Endothelial cell of umbilical vein (primary cell): ENCODE data around the gene ADGRG1. TPM values are rescaled to one million over a fixed set of nuclear protein-coding genes. Genes with fewer than 3 reads are reported as not detected.
A peak's percentile ranks its signal among the peaks of the same experiment; 100 is the strongest.

Experiments used
- BruUV-seq: library from RNA; stranded (reverse); fragments of 400-500 nt; replicated peaks from 2 replicates; lab custom pipeline; 2021; lab: Mats Ljungman, UMichigan
- CTCF ChIA-PET: fragments of 300-600, 350-600 bp; sonication (Branson Sonifier 250); formaldehyde crosslinking; loops from one replicate; lab custom pipeline; 2021; ENCODE audit warnings: antibody characterized with exemption, inconsistent platforms; lab: Charles Lee
- POLR2A ChIA-PET: fragments of 300-600, 350-600 bp; sonication (Branson Sonifier 250); formaldehyde crosslinking; loops from one replicate; lab custom pipeline; 2021; ENCODE audit warnings: antibody characterized with exemption, inconsistent platforms; lab: Charles Lee
- DNase-seq: peaks from one replicate; pipeline ENCODE4 v3.0.0-alpha.2; 2011; ENCODE audit warnings: low read depth, low spot score
- FAIRE-seq: peaks from 2 replicates; lab custom pipeline; 2011; peaks lifted over from hg19 to GRCh38; lab: Jason Lieb, UNC
- H2AFZ ChIP-seq: 2 replicates; pipeline ENCODE4 v1.6.0; 2012; ENCODE audit warnings: low read depth, low read length, control low read depth, inconsistent platforms
- H3K27ac ChIP-seq: 2 replicates; pipeline ENCODE4 v1.5.1; 2011; ENCODE audit warnings: low read depth, mild to moderate bottlenecking, control low read depth, low read length, moderate library complexity; ENCODE audit not compliant: insufficient read depth
- H3K27me3 ChIP-seq, 2 experiments: 2 replicates each; pipeline versions ENCODE4 v1.6.0 to v1.6.1; 2011; ENCODE audit warnings: low read length in 2 of 2, mixed read lengths in 1 of 2; ENCODE audit not compliant: control insufficient read depth in 2 of 2, insufficient read depth in 2 of 2
- H3K36me3 ChIP-seq, 2 experiments: 2 replicates in 1 of 2; 3 replicates in 1 of 2; pipeline ENCODE4 v1.5.1; 2011; ENCODE audit warnings: low read length in 2 of 2, mild to moderate bottlenecking in 1 of 2, moderate library complexity in 1 of 2; ENCODE audit not compliant: control insufficient read depth in 2 of 2, insufficient read depth in 2 of 2; ENCODE audit errors: extremely low read depth in 1 of 2
- H3K4me1 ChIP-seq: 3 replicates; pipeline ENCODE4 v1.5.1; 2011; ENCODE audit warnings: mild to moderate bottlenecking, low read length; ENCODE audit not compliant: control insufficient read depth, insufficient read depth; ENCODE audit errors: extremely low read depth
- H3K4me2 ChIP-seq: 2 replicates; pipeline ENCODE4 v1.6.1; 2011; ENCODE audit warnings: low read length, control low read depth, mixed read lengths; ENCODE audit not compliant: insufficient read depth
- H3K4me3 ChIP-seq, 3 experiments: fragments of 200-600 bp in 1 of 3; sonication (generic), shearing (Covaris generic) in 1 of 3; replicated peaks in 1 of 3; 2 replicates each; pipeline ENCODE4 v1.5.1; 2011 to 2016; ENCODE audit warnings: control low read depth in 3 of 3, low read length in 3 of 3, mild to moderate bottlenecking in 2 of 3, inconsistent platforms in 1 of 3, low read depth in 1 of 3, moderate library complexity in 1 of 3; ENCODE audit not compliant: insufficient read depth in 1 of 3
- H3K79me2 ChIP-seq: 2 replicates; pipeline ENCODE4 v1.6.0; 2012; ENCODE audit warnings: low read length, inconsistent platforms; ENCODE audit not compliant: control insufficient read depth, insufficient read depth
- H3K9ac ChIP-seq: replicated peaks from 2 replicates; pipeline ENCODE3; 2011; ENCODE audit warnings: low read length, control low read depth; ENCODE audit not compliant: insufficient read depth; ENCODE audit errors: extremely low read depth
- H3K9me1 ChIP-seq: replicated peaks from 3 replicates; pipeline ENCODE4 v1.6.0; 2011; ENCODE audit warnings: mild to moderate bottlenecking, low read length; ENCODE audit not compliant: control insufficient read depth, insufficient read depth; ENCODE audit errors: extremely low read depth
- H3K9me3 ChIP-seq: replicated peaks from 2 replicates; pipeline ENCODE4 v1.5.1; 2012; ENCODE audit warnings: low read length, inconsistent platforms; ENCODE audit not compliant: control insufficient read depth, insufficient read depth
- H4K20me1 ChIP-seq: replicated peaks from 2 replicates; pipeline ENCODE3; 2011; ENCODE audit warnings: mild to moderate bottlenecking, low read length; ENCODE audit not compliant: control insufficient read depth, insufficient read depth; ENCODE audit errors: extremely low read depth
- CTCF ChIP-seq, 2 donors: IDR thresholded peaks; 1 replicate in 1 of 2; 2 replicates in 1 of 2; pipeline ENCODE4 v1.5.1; 2011; ENCODE audit warnings: low read length in 2 of 2, mild to moderate bottlenecking in 2 of 2, moderate library complexity in 2 of 2, control low read depth in 1 of 2, inconsistent platforms in 1 of 2, low read depth in 1 of 2; ENCODE audit not compliant: insufficient read depth in 1 of 2; ENCODE audit errors: extremely low read depth in 1 of 2
- EZH2 ChIP-seq: IDR thresholded peaks from 2 replicates; pipeline ENCODE4 v1.6.1; 2012; ENCODE audit warnings: borderline replicate concordance, low read depth, mild to moderate bottlenecking, moderate library complexity, low read length, inconsistent platforms; ENCODE audit not compliant: severe bottlenecking
- GATA2 ChIP-seq: IDR thresholded peaks from 2 replicates; pipeline ENCODE4 v1.7.0; 2011; ENCODE audit warnings: low read depth, mild to moderate bottlenecking, moderate library complexity, mixed read lengths, low read length; ENCODE audit not compliant: insufficient read length, insufficient read depth
- JUN ChIP-seq: IDR thresholded peaks from 2 replicates; pipeline ENCODE4 v1.6.1; 2011; ENCODE audit warnings: borderline replicate concordance, low read depth; ENCODE audit not compliant: insufficient read length, insufficient read depth
- MAX ChIP-seq: IDR thresholded peaks from 2 replicates; pipeline ENCODE4 v1.6.1; 2011; ENCODE audit not compliant: insufficient read depth, insufficient read length
- MYC ChIP-seq: IDR thresholded peaks from one replicate; pipeline ENCODE4 v1.6.1; 2011; ENCODE audit warnings: mild to moderate bottlenecking, low read depth, low read length
- POLR2A ChIP-seq: IDR thresholded peaks from 2 replicates; pipeline ENCODE4 v1.6.1; 2012; ENCODE audit warnings: low read depth, mild to moderate bottlenecking, control low read depth, low read length
- POLR2AphosphoS5 ChIP-seq: IDR thresholded peaks from 2 replicates; pipeline ENCODE4 v1.6.1; 2012; ENCODE audit warnings: low read depth, mild to moderate bottlenecking, control low read depth, low read length, moderate library complexity; ENCODE audit not compliant: insufficient read depth
- dilution Hi-C: fragments of 300-500 bp; cut with MboI; formaldehyde crosslinking; loops from one replicate; pipeline ENCODE4 v1.15.0; 2019; ENCODE audit warnings: low sequenced_read_pairs; ENCODE audit not compliant: extremely low pct_ligation_motif_present
- intact Hi-C: fragments of 100-400 bp; cut with micrococcal nuclease; formaldehyde crosslinking; loops from one replicate; pipeline ENCODE4 v1.10.0; 2022
- polyA plus RNA-seq, 4 experiments: library from polyadenylated mRNA; depleted of rRNA in 3 of 4; stranded (reverse) in 3 of 4; unstranded in 1 of 4; fragments of >200 nt; gene quantifications; 2 replicates each; pipeline versions ENCODE4 v1.2.1 to v1.2.3, GENCODE V29; 2011 to 2012; ENCODE audit warnings: missing spikeins in 1 of 4
- total RNA-seq: library from RNA; stranded (reverse); gene quantifications from 2 replicates; pipeline ENCODE4 v1.2.3, GENCODE V29; 2021

Gene ADGRG1
- total and polyA plus RNA-seq, 2 donors (not counting 3 experiments of a cell fraction or from before 2014, with no cell fraction given) = 45.6 to 92.5 TPM

DNA sequence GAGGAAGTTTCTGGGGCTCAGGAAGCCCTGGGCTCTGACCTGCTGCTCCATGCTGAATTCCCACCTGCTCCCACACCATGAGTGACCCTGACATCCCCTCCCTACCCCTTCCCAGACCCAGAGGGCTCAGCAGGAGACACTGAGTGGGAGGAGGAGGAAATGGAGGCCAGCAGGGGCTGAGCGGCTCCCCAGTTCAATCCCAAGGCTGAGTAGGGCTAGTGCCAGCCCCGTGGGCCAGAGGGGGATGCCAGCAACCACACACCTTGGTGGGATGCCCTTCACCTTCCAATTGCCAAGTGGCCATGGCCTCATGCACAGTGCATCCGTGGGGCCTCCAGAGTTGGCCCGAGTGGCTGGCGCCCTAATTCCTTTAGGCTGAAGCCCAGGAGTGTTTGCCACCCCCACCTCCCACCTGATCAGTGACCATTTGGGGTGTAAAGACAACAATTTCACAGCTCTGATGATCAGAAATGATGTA, 38.7 kb downstream of the ADGRG1 start:
- CTCF ChIA-PET = interaction anchor here (0.9 to 1.9 kb wide), 6 partner anchors 10 to 91 kb away, joined by 3 to 9 read pairs (median 4); partner anchors contain the start of gene DRC7
- FAIRE-seq = no peak

DNA sequence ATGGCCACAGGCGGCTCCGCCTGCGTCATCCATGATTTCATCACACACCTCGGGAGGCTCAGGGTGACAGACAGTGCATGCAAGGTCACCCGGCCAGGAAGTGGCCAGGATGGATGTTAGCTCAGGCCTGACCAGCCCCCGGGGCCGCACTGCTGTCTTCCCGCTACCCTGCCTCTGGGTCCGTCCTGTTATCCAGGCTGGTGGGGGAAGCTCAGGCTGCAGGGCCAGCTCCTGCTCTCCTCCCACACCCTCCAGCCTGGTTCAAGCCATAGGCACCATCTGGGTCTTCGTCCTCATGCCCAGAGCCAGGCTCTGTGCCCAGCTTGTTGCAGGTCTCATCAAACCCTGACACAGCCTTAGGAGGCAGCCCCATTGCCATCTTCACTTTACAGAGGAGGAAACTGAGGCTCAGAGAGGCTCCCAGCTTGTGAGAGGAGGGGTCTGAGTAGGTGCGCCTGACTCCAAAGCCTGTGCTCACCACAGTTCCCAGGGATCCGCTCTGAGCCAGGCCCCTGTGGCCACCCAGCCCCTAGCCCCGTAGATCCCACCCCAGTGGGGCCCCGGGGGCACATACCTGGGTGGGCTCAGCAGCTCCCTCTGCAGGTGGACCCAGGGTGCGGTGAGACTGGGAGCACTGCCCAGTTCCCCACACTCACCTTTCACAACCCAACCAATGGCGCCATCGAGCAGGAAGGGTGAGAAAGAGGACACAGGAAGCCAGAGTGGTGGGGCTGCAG, 39.3 kb downstream of the ADGRG1 start:
- Histone ChIP-seq H3K4me3 (no peak overlapping the region), H3K4me2 (no peak overlapping the region), H3K9ac (no peak overlapping the region), H3K9me1 (no peaks in the 10 kb centered on the region), H3K9me3 (no peaks in the 10 kb centered on the region), H3K79me2 (no peaks in the 10 kb centered on the region), H3K36me3 (peaks cover 0 to 2% of the 10 kb centered on the region in 2 experiments), H3K27me3 (peaks cover 3 to 6% of the 10 kb centered on the region in 2 experiments), H2AFZ (no peak overlapping the region), H3K27ac (no peak overlapping the region), H4K20me1 (no peaks in the 10 kb centered on the region), H3K4me1 (no peaks in the 10 kb centered on the region)
- POLR2A ChIA-PET = no interaction called here
- CTCF ChIA-PET = interaction anchor here (0.5 to 1.9 kb wide), 5 partner anchors 14 to 91 kb away, joined by 3 to 9 read pairs (median 4); partner anchors contain the start of gene DRC7
- intact Hi-C loops = no loop called here
- BruUV-seq = no TSS peak
- FAIRE-seq = no peak
- DNase-seq = no peak
- peak; percentile 6 to 27 for TF ChIP-seq CTCF (IDR thresholded peaks at IDR 0.05; ENCODE audit: extremely low read depth in 1 of 2, insufficient read depth in 1 of 2, low read depth in 1 of 2, low read length in 2 of 2)
- TF ChIP-seq JUN = no peak
- no peak for TF ChIP-seq GATA2
- TF ChIP-seq MYC = no peak
- TF ChIP-seq EZH2 = no peak
- TF ChIP-seq POLR2A = no peak
- no peak for TF ChIP-seq MAX
- no peak for TF ChIP-seq POLR2AphosphoS5
- dilution Hi-C loops = no loop called here

More for the DNA sequence above, 38.7 kb downstream of the ADGRG1 start:
- dilution Hi-C loops = no loop called here
- no peak for DNase-seq
- Histone ChIP-seq H3K36me3 (peaks cover 0 to 2% of the 10 kb centered on the region in 2 experiments), H3K4me2 (no peak overlapping the region), H3K4me3 (no peak overlapping the region), H3K27me3 (peaks cover 0 to 3% of the 10 kb centered on the region in 2 experiments), H3K9me1 (no peaks in the 10 kb centered on the region), H3K4me1 (no peaks in the 10 kb centered on the region), H2AFZ (no peak overlapping the region), H3K9me3 (no peaks in the 10 kb centered on the region), H3K9ac (no peak overlapping the region), H3K79me2 (no peaks in the 10 kb centered on the region), H3K27ac (no peak overlapping the region), H4K20me1 (no peaks in the 10 kb centered on the region)
- BruUV-seq = no TSS peak
- POLR2A ChIA-PET = no interaction called here
- TF ChIP-seq EZH2 (no peak), GATA2 (no peak), MYC (no peak), JUN (no peak), POLR2AphosphoS5 (no peak), MAX (no peak)
- intact Hi-C loops = no loop called here
